Ishikawa (cell line): Measurements from ENCODE around the gene THSD4.

Experiments used
- CEBPB ChIP-seq: IDR thresholded peaks from 2 replicates; pipeline ENCODE4 v1.6.1; 2012
- CREB1 ChIP-seq: IDR thresholded peaks from 2 replicates; pipeline ENCODE4 v1.6.1; 2012; ENCODE audit warnings: low read depth
- EGR1 ChIP-seq: IDR thresholded peaks from 2 replicates; pipeline ENCODE4 v1.6.1; 2012
- EP300 ChIP-seq: IDR thresholded peaks from 2 replicates; pipeline ENCODE4 v1.6.1; 2012; ENCODE audit warnings: borderline replicate concordance
- FOXM1 ChIP-seq: IDR thresholded peaks from 2 replicates; pipeline ENCODE4 v1.6.1; 2012; ENCODE audit warnings: low read depth, borderline replicate concordance
- MAX ChIP-seq: IDR thresholded peaks from 2 replicates; pipeline ENCODE4 v1.6.1; 2012
- NFIC ChIP-seq: IDR thresholded peaks from 2 replicates; pipeline ENCODE4 v1.6.1; 2012
- RAD21 ChIP-seq: IDR thresholded peaks from 2 replicates; pipeline ENCODE4 v1.6.1; 2012; ENCODE audit warnings: low read depth
- REST ChIP-seq: IDR thresholded peaks from 2 replicates; pipeline ENCODE4 v1.6.1; 2012; ENCODE audit warnings: low read depth, mild to moderate bottlenecking
- TAF1 ChIP-seq: IDR thresholded peaks from 2 replicates; pipeline ENCODE4 v1.6.1; 2012; ENCODE audit warnings: low read depth, mild to moderate bottlenecking
- TCF12 ChIP-seq: IDR thresholded peaks from 2 replicates; pipeline ENCODE4 v1.6.1; 2012; ENCODE audit warnings: low read depth
- TEAD4 ChIP-seq: IDR thresholded peaks from 2 replicates; pipeline ENCODE4 v1.6.1; 2012
- YY1 ChIP-seq: IDR thresholded peaks from 2 replicates; pipeline ENCODE4 v1.6.1; 2012; ENCODE audit warnings: low read depth
- ZBTB7A ChIP-seq: IDR thresholded peaks from 2 replicates; pipeline ENCODE4 v1.6.1; 2012; ENCODE audit warnings: low read depth
- TF ChIP-seq, protein P1 (sequence below): IDR thresholded peaks from 2 replicates; pipeline ENCODE4 v1.6.1; 2012

Gene THSD4

DNA sequence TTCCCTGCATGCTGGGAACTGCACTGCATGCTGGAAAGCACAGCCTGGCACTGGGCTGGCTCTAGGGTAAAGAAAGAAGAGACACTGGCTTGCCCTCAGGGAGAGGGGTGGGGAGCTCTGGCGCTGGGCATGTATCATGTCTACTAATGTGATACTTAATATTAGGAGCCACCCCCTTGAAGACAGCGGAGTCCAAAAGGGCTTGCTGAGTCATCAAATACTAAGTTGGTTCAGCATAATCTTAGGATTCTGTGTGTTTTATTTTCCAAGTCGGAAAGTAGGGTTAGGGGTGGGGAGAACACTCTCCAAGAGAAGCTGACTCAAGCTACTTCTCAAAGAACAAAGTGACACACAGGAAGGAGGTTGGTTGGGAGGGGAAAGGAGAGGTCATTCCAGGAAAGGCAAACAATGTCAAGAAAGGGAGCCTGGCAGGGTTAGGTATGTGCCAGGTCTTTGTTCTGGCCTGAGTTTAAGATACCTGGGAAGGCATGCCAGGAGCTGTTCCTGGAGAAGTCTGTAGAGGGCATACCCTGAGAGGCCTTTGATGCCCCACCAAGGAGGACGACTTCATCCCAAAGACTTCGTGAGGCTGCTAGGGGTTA, 457.3 kb downstream of the THSD4 start:
- TF ChIP-seq EGR1: no peak
- peak; percentile 28 for TF ChIP-seq RAD21

GRCh38 chr15:71573599-71573998, 458.3 kb downstream of the THSD4 start:
- TF ChIP-seq MAX (no peak), CEBPB (no peak), NFIC (no peak), CREB1 (no peak), YY1 (no peak), REST (no peak), TEAD4 (no peak), ZBTB7A (no peak), RAD21 (no peak), TCF12 (no peak), FOXM1 (no peak), TAF1 (no peak), EGR1 (no peak)
- TF ChIP-seq, protein P1, sequence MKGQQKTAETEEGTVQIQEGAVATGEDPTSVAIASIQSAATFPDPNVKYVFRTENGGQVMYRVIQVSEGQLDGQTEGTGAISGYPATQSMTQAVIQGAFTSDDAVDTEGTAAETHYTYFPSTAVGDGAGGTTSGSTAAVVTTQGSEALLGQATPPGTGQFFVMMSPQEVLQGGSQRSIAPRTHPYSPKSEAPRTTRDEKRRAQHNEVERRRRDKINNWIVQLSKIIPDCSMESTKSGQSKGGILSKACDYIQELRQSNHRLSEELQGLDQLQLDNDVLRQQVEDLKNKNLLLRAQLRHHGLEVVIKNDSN: no peak

GRCh38 chr15:71575474-71576045, 460.3 kb downstream of the THSD4 start:
- TF ChIP-seq, protein P1: no peak
- TF ChIP-seq CEBPB: no peak
- peak; percentile 75 for TF ChIP-seq RAD21
- TF ChIP-seq TEAD4: no peak

DNA sequence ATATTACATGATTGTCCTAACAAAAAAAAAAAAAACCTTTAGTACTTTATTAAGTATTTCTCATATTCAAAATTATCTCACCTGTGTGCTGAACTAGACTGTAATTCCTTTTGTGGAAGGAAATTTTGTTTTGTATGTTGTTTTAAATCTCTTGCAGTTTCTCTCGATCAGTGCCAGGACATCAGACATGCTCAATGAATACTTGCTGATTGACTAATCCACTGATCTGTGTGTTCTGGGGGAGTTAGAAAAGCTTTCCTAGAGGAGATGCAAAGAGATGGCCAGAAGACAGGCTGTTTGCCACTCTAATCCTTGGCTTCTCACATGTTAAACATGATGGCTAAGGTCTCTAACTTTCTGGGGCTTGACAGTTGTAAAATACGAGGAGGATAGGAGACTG, 461.8 kb downstream of the THSD4 start:
- no peak for TF ChIP-seq TEAD4
- TF ChIP-seq, protein P1: no peak
- TF ChIP-seq CREB1: no peak
- TF ChIP-seq NFIC: no peak
- TF ChIP-seq TCF12: no peak

DNA sequence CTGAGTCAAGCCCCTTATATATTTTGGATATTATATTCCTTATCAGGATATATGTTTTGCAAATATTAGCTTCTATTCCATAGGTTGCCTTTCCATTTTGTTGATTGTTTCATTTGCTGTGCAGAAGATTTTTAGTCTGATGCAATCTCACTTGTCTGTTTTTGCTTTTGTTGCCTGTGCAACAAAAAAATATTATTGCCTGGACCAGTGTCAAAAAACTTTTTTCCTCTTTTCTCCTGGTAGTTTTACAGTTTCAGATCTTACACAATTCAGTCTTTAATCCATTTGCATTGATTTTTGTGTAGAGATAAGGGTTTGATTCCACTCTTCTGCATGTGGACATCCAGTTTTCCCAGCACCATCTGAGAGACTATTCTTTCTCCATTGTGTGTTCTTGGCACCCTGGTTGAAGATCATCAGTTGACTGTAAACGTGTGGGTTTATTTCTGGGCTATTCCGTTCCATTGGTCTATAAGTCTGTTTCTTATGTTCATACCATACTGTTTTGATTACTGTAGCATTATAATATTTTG, 466.2 kb downstream of the THSD4 start:
- TF ChIP-seq TCF12 (no peak), TAF1 (no peak), TEAD4 (no peak), NFIC (no peak), FOXM1 (no peak), RAD21 (no peak), EP300 (no peak), YY1 (no peak), EGR1 (no peak), MAX (no peak), ZBTB7A (no peak), REST (no peak), CREB1 (no peak), CEBPB (no peak)
- TF ChIP-seq, protein P1: no peak
